Colonic mucosa (tissue), 4 donors: ENCODE data around the gene DUSP10. TPM values are rescaled to one million over a fixed set of nuclear protein-coding genes. Genes with fewer than 3 reads are reported as not detected.

Source experiments
- DNase-seq: peaks from one replicate; pipeline ENCODE4 v3.0.0-alpha.2; 2020
- H3K27ac ChIP-seq: fragments of 200-600 bp; one replicate; pipeline ENCODE4 v1.8.0; 2021
- H3K27me3 ChIP-seq: fragments of 200-600 bp; one replicate; pipeline ENCODE4 v1.8.0; 2021
- H3K36me3 ChIP-seq: fragments of 200-600 bp; one replicate; pipeline ENCODE4 v1.8.0; 2021
- H3K4me1 ChIP-seq: fragments of 200-600 bp; one replicate; pipeline ENCODE4 v1.8.0; 2021; ENCODE audit warnings: mild to moderate bottlenecking
- H3K4me3 ChIP-seq: fragments of 200-600 bp; one replicate; pipeline ENCODE4 v1.8.0; 2021
- H3K9ac ChIP-seq, 2 donors: one replicate each; pipeline ENCODE4 v1.7.0; 2013; ENCODE audit warnings: control low read depth in 2 of 2, low read depth in 2 of 2, low read length in 2 of 2
- H3K9me3 ChIP-seq: fragments of 200-600 bp; one replicate; pipeline ENCODE4 v1.8.0; 2021
- intact Hi-C: fragments of 100-400 bp; cut with DNase I; formaldehyde crosslinking; loops from one replicate; pipeline ENCODE4 v1.14.1; 2022
- total RNA-seq, 2 donors: library from RNA; stranded (reverse); fragmentation: NEBNext Ultra II Directional in 1 of 2; extraction: Animal tissue kit (Norgen Biotek cat#: 25700) in 1 of 2; gene quantifications; one replicate each; pipeline ENCODE4 v1.2.1, GENCODE V29; 2021
- TF ChIP-seq, protein P1 (sequence below): fragments of 200-600 bp; IDR thresholded peaks from one replicate; pipeline ENCODE4 v1.8.0; 2022; ENCODE audit warnings: antibody characterized with exemption, mild to moderate bottlenecking
- donor health status: healthy.
- donor health status: DM: no; HTN: no; CAD: no.
- donor health status: DM: no; HTN: no; CAD: no.

The DUSP10 gene
- total RNA-seq, 2 donors from 2014 or later, result 2.8 to 8.1 TPM

DNA sequence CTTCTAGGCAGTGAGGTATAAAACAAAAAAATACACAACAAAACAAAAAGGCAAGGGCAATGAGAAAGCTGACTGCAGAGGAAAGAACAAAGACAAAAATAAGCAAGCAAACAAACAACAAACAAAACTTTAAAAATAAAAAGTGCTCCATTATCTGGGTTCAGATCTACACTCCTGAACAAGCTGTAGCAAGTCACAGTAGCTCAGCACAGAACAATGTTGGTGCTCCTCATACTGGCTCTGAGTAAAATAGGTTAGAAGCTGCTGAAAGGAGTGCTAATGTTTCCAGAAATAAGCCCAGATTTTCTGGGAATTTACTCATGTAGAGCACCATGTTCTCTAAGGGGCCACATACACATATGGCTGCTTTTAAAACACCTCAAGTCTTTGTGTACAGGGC lies 16.6 kb upstream of the DUSP10 start:
- intact Hi-C loops, result no loop called here
- Histone ChIP-seq H3K9me3 (no peaks in the 10 kb centered on the region), H3K4me1 (no peaks in the 10 kb centered on the region), H3K4me3 (no peak overlapping the region), H3K36me3 (no peaks in the 10 kb centered on the region), H3K9ac (no peak overlapping the region), H3K27me3 (no peaks in the 10 kb centered on the region), H3K27ac (no peak overlapping the region)
- no peak for DNase-seq
- TF ChIP-seq, protein P1, sequence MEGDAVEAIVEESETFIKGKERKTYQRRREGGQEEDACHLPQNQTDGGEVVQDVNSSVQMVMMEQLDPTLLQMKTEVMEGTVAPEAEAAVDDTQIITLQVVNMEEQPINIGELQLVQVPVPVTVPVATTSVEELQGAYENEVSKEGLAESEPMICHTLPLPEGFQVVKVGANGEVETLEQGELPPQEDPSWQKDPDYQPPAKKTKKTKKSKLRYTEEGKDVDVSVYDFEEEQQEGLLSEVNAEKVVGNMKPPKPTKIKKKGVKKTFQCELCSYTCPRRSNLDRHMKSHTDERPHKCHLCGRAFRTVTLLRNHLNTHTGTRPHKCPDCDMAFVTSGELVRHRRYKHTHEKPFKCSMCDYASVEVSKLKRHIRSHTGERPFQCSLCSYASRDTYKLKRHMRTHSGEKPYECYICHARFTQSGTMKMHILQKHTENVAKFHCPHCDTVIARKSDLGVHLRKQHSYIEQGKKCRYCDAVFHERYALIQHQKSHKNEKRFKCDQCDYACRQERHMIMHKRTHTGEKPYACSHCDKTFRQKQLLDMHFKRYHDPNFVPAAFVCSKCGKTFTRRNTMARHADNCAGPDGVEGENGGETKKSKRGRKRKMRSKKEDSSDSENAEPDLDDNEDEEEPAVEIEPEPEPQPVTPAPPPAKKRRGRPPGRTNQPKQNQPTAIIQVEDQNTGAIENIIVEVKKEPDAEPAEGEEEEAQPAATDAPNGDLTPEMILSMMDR, result no peak

DNA sequence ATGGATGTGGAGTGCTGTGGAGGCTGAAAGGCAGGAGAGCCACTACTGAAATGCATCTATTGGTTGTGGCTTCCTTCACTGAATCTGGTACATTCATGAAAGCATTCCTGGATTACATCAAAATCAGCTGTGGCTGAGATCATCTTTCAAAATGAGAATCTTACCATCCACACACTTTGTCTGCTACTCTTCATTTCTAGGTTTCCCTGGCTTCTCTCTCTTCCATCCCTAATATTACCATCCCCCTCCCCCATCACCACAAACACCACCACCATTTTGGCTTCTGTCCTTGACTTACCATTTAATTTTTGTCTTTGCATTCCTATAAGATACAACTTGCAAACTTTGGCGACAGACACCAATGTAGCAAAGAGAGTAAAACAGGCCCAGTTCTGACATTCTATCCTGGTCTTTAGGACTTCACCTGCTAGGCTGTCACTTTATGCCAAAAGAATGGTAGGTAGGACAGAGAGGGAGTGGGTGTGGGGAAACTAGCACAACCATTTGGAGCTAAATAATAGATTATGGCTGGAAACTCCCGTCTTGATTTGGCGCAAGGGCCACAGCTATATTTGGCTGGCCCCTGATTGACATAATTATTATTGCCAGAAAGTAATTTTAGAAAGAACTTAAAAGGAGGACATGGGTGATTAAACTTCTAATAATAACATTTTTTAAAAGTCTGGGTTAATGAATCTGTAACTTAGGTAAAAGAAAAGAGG lies 15.1 kb upstream of the DUSP10 start:
- no peak overlapping the region for H3K9ac ChIP-seq
- no peak overlapping the region for H3K27ac ChIP-seq
- no peaks in the 10 kb centered on the region for H3K4me1 ChIP-seq
- H3K4me3 ChIP-seq, result no peak overlapping the region
- no peaks in the 10 kb centered on the region for H3K36me3 ChIP-seq
- H3K9me3 ChIP-seq, result no peaks in the 10 kb centered on the region
- no peaks in the 10 kb centered on the region for H3K27me3 ChIP-seq
- DNase-seq, result no peak
- intact Hi-C loops, result no loop called here
- TF ChIP-seq, protein P1, result no peak

DNA sequence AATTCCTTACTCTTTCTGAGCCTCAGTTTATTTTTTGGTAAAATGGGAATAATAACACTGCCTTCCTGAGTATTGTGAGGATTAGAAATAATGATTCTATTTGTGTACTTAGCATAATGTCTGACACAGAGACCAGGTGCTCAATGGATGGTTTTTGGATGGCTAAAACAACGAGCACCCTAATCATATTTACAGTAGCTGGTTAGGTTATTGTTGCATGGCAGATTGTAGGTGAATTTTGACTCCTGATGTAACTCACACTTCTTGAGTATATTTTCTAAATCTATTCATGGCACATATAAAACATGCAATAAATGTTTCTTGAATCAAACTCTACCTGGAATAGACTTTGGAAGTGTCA lies 11.9 kb upstream of the DUSP10 start:
- Histone ChIP-seq H3K36me3 (no peaks in the 10 kb centered on the region), H3K4me3 (no peak overlapping the region), H3K9me3 (no peaks in the 10 kb centered on the region), H3K9ac (no peak overlapping the region), H3K27me3 (no peaks in the 10 kb centered on the region), H3K4me1 (no peaks in the 10 kb centered on the region), H3K27ac (no peak overlapping the region)
- TF ChIP-seq, protein P1, result no peak
- no peak for DNase-seq
- intact Hi-C loops, result no loop called here

DNA sequence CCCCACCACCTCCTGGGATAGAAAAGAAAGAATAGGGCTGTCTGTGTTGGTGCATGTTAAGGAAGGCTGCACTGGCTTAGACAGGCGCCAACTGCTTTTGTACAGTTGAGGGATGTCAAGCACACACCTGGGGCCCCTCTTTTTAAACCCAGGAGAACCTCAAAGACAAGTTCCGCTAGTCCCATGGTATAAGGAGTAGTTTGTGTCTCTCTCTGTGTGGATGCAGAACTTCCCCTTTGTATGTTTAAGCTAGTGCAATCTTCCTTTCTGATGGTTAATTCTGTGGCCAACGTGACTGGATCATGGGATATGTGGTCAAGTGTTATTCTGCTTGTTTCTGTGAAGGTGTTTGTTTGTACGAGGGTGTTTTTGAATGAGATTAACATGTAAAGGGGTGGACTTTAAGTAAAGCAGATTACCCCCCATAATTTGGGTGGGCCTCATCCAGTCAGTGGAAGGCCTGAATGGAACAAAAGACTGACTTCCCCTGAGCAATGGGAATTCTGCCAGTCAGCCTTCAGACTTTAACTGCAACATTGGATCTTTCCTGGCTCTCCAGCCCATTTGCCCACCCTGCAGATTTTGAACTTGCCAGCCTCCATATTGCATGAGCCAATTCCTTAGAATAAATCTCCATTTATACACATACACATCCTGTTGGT lies 9.5 kb upstream of the DUSP10 start:
- TF ChIP-seq, protein P1, result no peak
- no peaks in the 10 kb centered on the region for H3K27me3 ChIP-seq
- no peak for DNase-seq
- H3K4me1 ChIP-seq, result no peaks in the 10 kb centered on the region
- H3K4me3 ChIP-seq, result no peak overlapping the region
- no peaks in the 10 kb centered on the region for H3K9me3 ChIP-seq
- no peak overlapping the region for H3K9ac ChIP-seq
- no peaks in the 10 kb centered on the region for H3K36me3 ChIP-seq
- no peak overlapping the region for H3K27ac ChIP-seq
- intact Hi-C loops, result no loop called here

DNA sequence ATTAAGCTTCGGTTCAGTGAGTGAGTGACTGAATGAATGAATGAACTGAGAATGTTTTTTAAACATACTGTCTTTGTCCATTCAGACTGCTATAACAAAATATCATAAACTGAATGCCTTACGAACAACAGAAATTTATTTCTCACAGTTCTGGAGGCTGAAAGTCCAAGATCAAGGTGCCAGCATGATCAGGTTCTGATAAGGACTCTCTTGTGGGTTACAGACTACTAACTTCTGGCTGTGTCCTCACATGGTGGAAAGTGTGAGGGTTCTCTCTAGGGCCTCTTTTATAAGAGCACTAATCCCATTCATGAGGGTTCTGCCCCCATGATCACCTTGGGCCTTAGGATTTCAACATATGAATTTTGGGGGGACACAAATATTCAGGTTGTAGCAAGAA lies 7.1 kb upstream of the DUSP10 start:
- H3K4me3 ChIP-seq, result no peak overlapping the region
- H3K36me3 ChIP-seq, result no peaks in the 10 kb centered on the region
- H3K27me3 ChIP-seq, result no peaks in the 10 kb centered on the region
- H3K9ac ChIP-seq, result no peak overlapping the region
- H3K4me1 ChIP-seq, result no peaks in the 10 kb centered on the region
- TF ChIP-seq, protein P1, result no peak
- DNase-seq, result no peak
- no peaks in the 10 kb centered on the region for H3K9me3 ChIP-seq
- intact Hi-C loops, result loop anchor here (10.0 kb wide), 1 partner anchor 256 kb away; no protein-coding TSS in a partner anchor
- no peak overlapping the region for H3K27ac ChIP-seq
